ENCODE data around the gene SCYGR7.

DNA sequence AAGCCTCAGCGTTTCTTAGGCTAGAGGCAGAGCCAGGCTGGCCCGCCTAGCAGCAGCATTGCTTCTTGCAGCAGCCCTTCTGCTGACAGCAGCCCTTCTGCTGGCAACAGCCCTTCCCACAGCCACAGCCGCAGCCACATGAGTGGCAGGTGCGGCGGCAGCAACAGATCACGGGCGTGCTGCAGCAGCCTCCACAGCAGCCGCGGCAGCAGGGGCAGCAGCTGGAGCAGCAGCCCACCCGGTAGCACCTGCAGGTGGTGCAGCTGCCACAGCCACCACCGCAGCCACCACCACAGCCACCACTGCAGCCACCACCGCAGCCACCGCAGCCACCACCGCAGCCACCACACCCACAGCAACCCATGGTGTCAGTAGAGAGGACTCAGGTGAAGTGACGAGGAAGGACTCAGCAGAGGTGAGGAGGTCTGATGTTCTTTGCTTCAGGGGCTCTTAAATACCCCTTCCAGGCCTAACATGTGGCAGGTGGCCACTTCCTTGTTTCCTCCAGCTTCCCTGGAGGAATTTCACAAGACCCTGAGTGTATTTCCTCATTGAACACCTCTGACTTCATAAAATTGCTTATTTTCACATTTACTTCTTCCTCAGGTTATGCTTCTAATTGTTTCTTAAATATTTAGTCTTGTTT, 3.6 kb upstream of the SCYGR7 start, which contains the start of gene SCYGR6:
- TF ChIP-seq, protein P1, sequence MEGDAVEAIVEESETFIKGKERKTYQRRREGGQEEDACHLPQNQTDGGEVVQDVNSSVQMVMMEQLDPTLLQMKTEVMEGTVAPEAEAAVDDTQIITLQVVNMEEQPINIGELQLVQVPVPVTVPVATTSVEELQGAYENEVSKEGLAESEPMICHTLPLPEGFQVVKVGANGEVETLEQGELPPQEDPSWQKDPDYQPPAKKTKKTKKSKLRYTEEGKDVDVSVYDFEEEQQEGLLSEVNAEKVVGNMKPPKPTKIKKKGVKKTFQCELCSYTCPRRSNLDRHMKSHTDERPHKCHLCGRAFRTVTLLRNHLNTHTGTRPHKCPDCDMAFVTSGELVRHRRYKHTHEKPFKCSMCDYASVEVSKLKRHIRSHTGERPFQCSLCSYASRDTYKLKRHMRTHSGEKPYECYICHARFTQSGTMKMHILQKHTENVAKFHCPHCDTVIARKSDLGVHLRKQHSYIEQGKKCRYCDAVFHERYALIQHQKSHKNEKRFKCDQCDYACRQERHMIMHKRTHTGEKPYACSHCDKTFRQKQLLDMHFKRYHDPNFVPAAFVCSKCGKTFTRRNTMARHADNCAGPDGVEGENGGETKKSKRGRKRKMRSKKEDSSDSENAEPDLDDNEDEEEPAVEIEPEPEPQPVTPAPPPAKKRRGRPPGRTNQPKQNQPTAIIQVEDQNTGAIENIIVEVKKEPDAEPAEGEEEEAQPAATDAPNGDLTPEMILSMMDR (IDR thresholded peaks at IDR 0.05; ENCODE audit: poor library complexity, severe bottlenecking) = no peak
- TF ChIP-seq POLR2AphosphoS5 (IDR thresholded peaks at IDR 0.05) (no peak), EP300 (conservative IDR thresholded peaks at IDR 0.05; ENCODE audit: poor library complexity, severe bottlenecking) (no peak), SMC3 (conservative IDR thresholded peaks at IDR 0.05; ENCODE audit: poor library complexity) (no peak), MXI1 (conservative IDR thresholded peaks at IDR 0.05; ENCODE audit: poor library complexity, severe bottlenecking) (no peak), TAF1 (IDR thresholded peaks at IDR 0.05; ENCODE audit: low read depth) (no peak)
- TF ChIP-seq, protein P2, sequence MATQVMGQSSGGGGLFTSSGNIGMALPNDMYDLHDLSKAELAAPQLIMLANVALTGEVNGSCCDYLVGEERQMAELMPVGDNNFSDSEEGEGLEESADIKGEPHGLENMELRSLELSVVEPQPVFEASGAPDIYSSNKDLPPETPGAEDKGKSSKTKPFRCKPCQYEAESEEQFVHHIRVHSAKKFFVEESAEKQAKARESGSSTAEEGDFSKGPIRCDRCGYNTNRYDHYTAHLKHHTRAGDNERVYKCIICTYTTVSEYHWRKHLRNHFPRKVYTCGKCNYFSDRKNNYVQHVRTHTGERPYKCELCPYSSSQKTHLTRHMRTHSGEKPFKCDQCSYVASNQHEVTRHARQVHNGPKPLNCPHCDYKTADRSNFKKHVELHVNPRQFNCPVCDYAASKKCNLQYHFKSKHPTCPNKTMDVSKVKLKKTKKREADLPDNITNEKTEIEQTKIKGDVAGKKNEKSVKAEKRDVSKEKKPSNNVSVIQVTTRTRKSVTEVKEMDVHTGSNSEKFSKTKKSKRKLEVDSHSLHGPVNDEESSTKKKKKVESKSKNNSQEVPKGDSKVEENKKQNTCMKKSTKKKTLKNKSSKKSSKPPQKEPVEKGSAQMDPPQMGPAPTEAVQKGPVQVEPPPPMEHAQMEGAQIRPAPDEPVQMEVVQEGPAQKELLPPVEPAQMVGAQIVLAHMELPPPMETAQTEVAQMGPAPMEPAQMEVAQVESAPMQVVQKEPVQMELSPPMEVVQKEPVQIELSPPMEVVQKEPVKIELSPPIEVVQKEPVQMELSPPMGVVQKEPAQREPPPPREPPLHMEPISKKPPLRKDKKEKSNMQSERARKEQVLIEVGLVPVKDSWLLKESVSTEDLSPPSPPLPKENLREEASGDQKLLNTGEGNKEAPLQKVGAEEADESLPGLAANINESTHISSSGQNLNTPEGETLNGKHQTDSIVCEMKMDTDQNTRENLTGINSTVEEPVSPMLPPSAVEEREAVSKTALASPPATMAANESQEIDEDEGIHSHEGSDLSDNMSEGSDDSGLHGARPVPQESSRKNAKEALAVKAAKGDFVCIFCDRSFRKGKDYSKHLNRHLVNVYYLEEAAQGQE (IDR thresholded peaks at IDR 0.05; ENCODE audit: borderline replicate concordance) = no peak

Data from neural cell (in vitro differentiated cells).